IMR-90 (cell line): Measurements from ENCODE around the gene RAP1GAP2. TPM values are rescaled to one million over a fixed set of nuclear protein-coding genes. Genes with fewer than 3 reads are reported as not detected.

ENCODE experiments used
- ATAC-seq: fragments of 200-7000 bp; cut with Tn5 transposase; 2 replicates; pipeline ENCODE4 v1.9.1; 2020; ENCODE audit warnings: low read depth, mild to moderate bottlenecking, moderate library complexity
- BruUV-seq: library from RNA; stranded (reverse); fragments of 400-500 nt; replicated peaks from 2 replicates; lab custom pipeline; 2021; lab: Mats Ljungman, UMichigan
- CTCF ChIA-PET: fragments of 300-600 bp; formaldehyde crosslinking; extraction: SDS; loops from one replicate; lab custom pipeline; 2021; ENCODE audit warnings: antibody characterized with exemption; lab: Yijun Ruan, JAX
- POLR2A ChIA-PET: fragments of 300-600 bp; sonication (Branson Sonifier 250); formaldehyde crosslinking; loops from one replicate; lab custom pipeline; 2022; ENCODE audit warnings: antibody characterized with exemption; ENCODE audit not compliant: unreplicated experiment; lab: Charles Lee
- DNase-seq: peaks from one replicate; pipeline ENCODE4 v3.0.0; 2013
- H2AFZ ChIP-seq: replicated peaks from 2 replicates; pipeline ENCODE3; 2013; ENCODE audit warnings: low read length, mild to moderate bottlenecking; ENCODE audit not compliant: poor library complexity
- H2AK5ac ChIP-seq: 2 replicates; pipeline ENCODE4 v1.6.1; 2013; ENCODE audit warnings: low read depth, low read length, inconsistent platforms
- H2AK9ac ChIP-seq: replicated peaks from 2 replicates; pipeline ENCODE3; 2013; ENCODE audit warnings: mild to moderate bottlenecking, low read depth, low read length, moderate library complexity; ENCODE audit not compliant: poor library complexity
- H2BK120ac ChIP-seq: 2 replicates; pipeline ENCODE4 v1.6.1; 2013; ENCODE audit warnings: low read depth, low read length, inconsistent platforms
- H2BK15ac ChIP-seq: 3 replicates; pipeline ENCODE4 v1.6.1; 2013; ENCODE audit warnings: low read depth, low read length, inconsistent platforms
- H2BK20ac ChIP-seq: 2 replicates; pipeline ENCODE4 v1.6.1; 2013; ENCODE audit warnings: low read depth, mild to moderate bottlenecking, inconsistent platforms, low read length, moderate library complexity
- H2BK5ac ChIP-seq: 2 replicates; pipeline ENCODE4 v1.6.1; 2013; ENCODE audit warnings: mild to moderate bottlenecking, low read depth, low read length, inconsistent platforms; ENCODE audit not compliant: poor library complexity, severe bottlenecking
- H3K14ac ChIP-seq: replicated peaks from 2 replicates; pipeline ENCODE4 v1.6.1; 2013; ENCODE audit warnings: low read depth, low read length, inconsistent platforms
- H3K18ac ChIP-seq: 2 replicates; pipeline ENCODE4 v1.6.1; 2013; ENCODE audit warnings: low read depth, low read length, control low read depth
- H3K23ac ChIP-seq: 2 replicates; pipeline ENCODE4 v1.6.1; 2013; ENCODE audit warnings: low read depth, low read length, inconsistent platforms
- H3K27ac ChIP-seq: 2 replicates; pipeline ENCODE4 v1.5.1; 2013; ENCODE audit warnings: mild to moderate bottlenecking, control low read depth, low read length; ENCODE audit not compliant: insufficient read depth
- H3K27me3 ChIP-seq: 2 replicates; pipeline ENCODE4 v1.6.1; 2013; ENCODE audit warnings: low read length; ENCODE audit not compliant: control insufficient read depth, insufficient read depth
- H3K36me3 ChIP-seq: 2 replicates; pipeline ENCODE4 v1.6.1; 2013; ENCODE audit warnings: low read length, mixed read lengths; ENCODE audit not compliant: control insufficient read depth, insufficient read depth
- H3K4ac ChIP-seq: 2 replicates; pipeline ENCODE4 v1.6.1; 2013; ENCODE audit warnings: low read depth, low read length, inconsistent platforms
- H3K4me1 ChIP-seq: 2 replicates; pipeline ENCODE4 v1.6.1; 2013; ENCODE audit warnings: low read length, mixed read lengths; ENCODE audit not compliant: control insufficient read depth, insufficient read depth
- H3K4me2 ChIP-seq: 2 replicates; pipeline ENCODE4 v1.6.1; 2013; ENCODE audit warnings: low read depth, mild to moderate bottlenecking, control low read depth, low read length, moderate library complexity
- H3K4me3 ChIP-seq: 2 replicates; pipeline ENCODE4 v1.5.1; 2013; ENCODE audit warnings: low read depth, mild to moderate bottlenecking, control low read depth, low read length, moderate library complexity; ENCODE audit not compliant: insufficient read depth
- H3K56ac ChIP-seq: 2 replicates; pipeline ENCODE4 v1.6.1; 2013; ENCODE audit warnings: low read length, inconsistent platforms; ENCODE audit not compliant: insufficient read depth; ENCODE audit errors: extremely low read depth
- H3K79me1 ChIP-seq, 2 experiments: 2 replicates each; pipeline ENCODE4 v1.6.1; 2013; ENCODE audit warnings: low read length in 2 of 2, inconsistent platforms in 1 of 2, low read depth in 1 of 2
- H3K9ac ChIP-seq: 2 replicates; pipeline ENCODE4 v1.6.1; 2013; ENCODE audit warnings: low read depth, low read length, control low read depth
- H3K9me1 ChIP-seq: 2 replicates; pipeline ENCODE4 v1.6.1; 2013; ENCODE audit warnings: low read length, inconsistent platforms; ENCODE audit not compliant: insufficient read depth
- H3K9me3 ChIP-seq: 2 replicates; pipeline ENCODE4 v1.6.1; 2013; ENCODE audit warnings: low read length; ENCODE audit not compliant: control insufficient read depth, insufficient read depth
- H4K20me1 ChIP-seq: 2 replicates; pipeline ENCODE4 v1.6.1; 2013; ENCODE audit warnings: low read length, inconsistent platforms; ENCODE audit not compliant: insufficient read depth
- H4K5ac ChIP-seq: 2 replicates; pipeline ENCODE4 v1.6.1; 2013; ENCODE audit warnings: mild to moderate bottlenecking, low read depth, low read length, control low read depth
- H4K8ac ChIP-seq, 2 experiments: 2 replicates each; pipeline ENCODE4 v1.6.1; 2013; ENCODE audit warnings: low read depth in 2 of 2, low read length in 2 of 2, control low read depth in 1 of 2, inconsistent platforms in 1 of 2
- H4K91ac ChIP-seq: 2 replicates; pipeline ENCODE4 v1.6.1; 2013; ENCODE audit warnings: low read depth, low read length, inconsistent platforms; ENCODE audit not compliant: insufficient read depth
- BHLHE40 ChIP-seq: fragments of 150-350 bp; IDR thresholded peaks from 2 replicates; pipeline ENCODE4 v1.6.1; 2016; ENCODE audit warnings: mild to moderate bottlenecking, low read depth, low read length
- CEBPB ChIP-seq: IDR thresholded peaks from 2 replicates; pipeline ENCODE4 v1.6.1; 2012; ENCODE audit warnings: low read depth, low read length, improper control_type of control experiment
- CHD1 ChIP-seq: IDR thresholded peaks from 2 replicates; pipeline ENCODE4 v1.6.1; 2012; ENCODE audit warnings: low read depth, low read length, improper control_type of control experiment
- FOS ChIP-seq: fragments of 150-350 bp; IDR thresholded peaks from 2 replicates; pipeline ENCODE4 v1.6.1; 2016; ENCODE audit warnings: low read depth, low read length
- MAFK ChIP-seq: IDR thresholded peaks from 2 replicates; pipeline ENCODE4 v1.6.1; 2012; ENCODE audit warnings: low read depth, low read length, improper control_type of control experiment
- MAZ ChIP-seq: IDR thresholded peaks from 2 replicates; pipeline ENCODE4 v1.6.1; 2012; ENCODE audit warnings: low read depth, mild to moderate bottlenecking, low read length, improper control_type of control experiment, moderate library complexity, borderline replicate concordance
- MXI1 ChIP-seq: IDR thresholded peaks from 2 replicates; pipeline ENCODE4 v1.6.1; 2012; ENCODE audit warnings: low read depth, mild to moderate bottlenecking, low read length, moderate library complexity, borderline replicate concordance
- NFE2L2 ChIP-seq: fragments of 150-350 bp; IDR thresholded peaks from 2 replicates; pipeline ENCODE4 v1.6.1; 2016; ENCODE audit warnings: low read depth, mild to moderate bottlenecking, low read length
- POLR2A ChIP-seq: IDR thresholded peaks from 2 replicates; pipeline ENCODE4 v1.6.1; 2012; ENCODE audit warnings: mild to moderate bottlenecking, low read depth, low read length
- RAD21 ChIP-seq: IDR thresholded peaks from 2 replicates; pipeline ENCODE4 v1.6.1; 2012; ENCODE audit warnings: low read length, improper control_type of control experiment
- RCOR1 ChIP-seq: IDR thresholded peaks from 2 replicates; pipeline ENCODE4 v1.6.1; 2012; ENCODE audit warnings: mild to moderate bottlenecking, low read length, improper control_type of control experiment; ENCODE audit not compliant: insufficient replicate concordance
- RFX5 ChIP-seq: IDR thresholded peaks from 2 replicates; pipeline ENCODE4 v1.8.0; 2012; ENCODE audit warnings: low read depth, mild to moderate bottlenecking, low read length, moderate library complexity
- SMC3 ChIP-seq: fragments of 150-350 bp; IDR thresholded peaks from 2 replicates; pipeline ENCODE4 v1.6.1; 2016; ENCODE audit warnings: low read depth, mild to moderate bottlenecking, antibody characterized with exemption, low read length, moderate library complexity
- WGBS, 2 experiments: methylation state at CpG; one replicate each; pipeline versions ENCODE4 v1.1.5 to v1.1.7; 2013; ENCODE audit warnings: missing lambda C conversion rate in 2 of 2; ENCODE audit not compliant: insufficient read length in 1 of 2; ENCODE audit errors: extremely low coverage in 2 of 2; 5-methylcytosine and 5-hydroxymethylcytosine counted together
- dilution Hi-C: fragments of 300-500 bp; cut with HindIII; formaldehyde crosslinking; loops from one replicate; pipeline ENCODE4 v1.14.3; 2018; ENCODE audit warnings: low sequenced_read_pairs; ENCODE audit not compliant: unreplicated experiment
- in situ Hi-C: fragments of 300-500 bp; cut with MboI; formaldehyde crosslinking; loops from 3 replicates; pipeline ENCODE4 v1.14.3; 2019; ENCODE audit warnings: low sequenced_read_pairs, inconsistent platforms, mixed read lengths
- intact Hi-C: fragments of 100-400 bp; cut with micrococcal nuclease; formaldehyde crosslinking; loops from 2 replicates; pipeline ENCODE4 v1.10.0; 2022
- polyA plus RNA-seq, 3 experiments: library from polyadenylated mRNA; depleted of rRNA; stranded (reverse); fragments of >200 nt; gene quantifications; 2 replicates each; pipeline ENCODE4 v1.2.3, GENCODE V29; 2012; ENCODE audit warnings: low replicate concordance in 1 of 3
- total RNA-seq: library from RNA; depleted of rRNA; stranded (reverse); fragments of >200 nt; gene quantifications from 2 replicates; pipeline ENCODE4 v1.2.3, GENCODE V29; 2012
- TF ChIP-seq, protein P1 (sequence below): fragments of 150-350 bp; IDR thresholded peaks from 2 replicates; pipeline ENCODE4 v1.6.1; 2017; ENCODE audit warnings: mild to moderate bottlenecking, antibody characterized with exemption, low read length, low read depth
- TF ChIP-seq, protein P2 (sequence below): conservative IDR thresholded peaks from 2 replicates; pipeline ENCODE4 v1.5.1; 2012; ENCODE audit warnings: mild to moderate bottlenecking, low read depth, low read length, improper control_type of control experiment
- TF ChIP-seq, protein P3 (sequence below): fragments of 150-350 bp; IDR thresholded peaks from 2 replicates; pipeline ENCODE4 v1.6.1; 2016; ENCODE audit warnings: low read depth, mild to moderate bottlenecking, low read length, moderate library complexity, borderline replicate concordance

RAP1GAP2 gene
- total and polyA plus RNA-seq, 2 of the 4 experiments (the other 2 are of a cell fraction): 5.7 to 7.5 TPM

DNA sequence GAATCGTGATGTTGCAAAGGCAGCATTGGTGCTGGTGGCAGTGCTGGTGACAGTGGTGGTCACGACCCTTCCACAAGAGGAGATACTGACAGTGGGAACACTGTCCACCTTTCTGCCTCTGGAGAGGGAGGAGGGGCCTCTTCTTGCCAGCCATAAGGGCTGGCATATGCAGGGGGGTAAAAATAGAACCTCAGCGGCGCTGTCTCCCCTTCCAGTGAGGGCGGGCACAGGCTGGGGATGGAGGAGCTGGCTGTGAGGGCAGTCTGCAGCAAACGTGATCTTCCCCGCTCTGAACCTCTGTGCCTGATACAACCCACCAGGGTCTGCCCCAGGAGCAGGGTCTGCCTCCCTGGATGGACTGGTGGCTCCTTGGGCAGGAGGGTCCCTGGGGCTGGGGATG, 3.4 kb downstream of the RAP1GAP2 start:
- Histone ChIP-seq H3K36me3 (no peaks in the 10 kb centered on the region), H3K18ac (no peak overlapping the region), H2AK9ac (peak overlapping the region; percentile 42), H4K5ac (no peak overlapping the region), H2BK5ac (no peak overlapping the region), H4K20me1 (no peaks in the 10 kb centered on the region; the same call in 1 of the 2 replicates), H3K79me1 (no peaks in the 10 kb centered on the region), H2AFZ (peak overlapping the region; percentile 32), H3K4me3 (no peak overlapping the region), H2BK15ac (no peak overlapping the region), H3K9me3 (0 out of 2 replicates have a peak, but pooled peaks cover 2% of the 10 kb centered on the region), H4K8ac (no peak overlapping the region), H2BK120ac (no peak overlapping the region), H3K23ac (no peak overlapping the region), H3K56ac (no peak overlapping the region), H4K91ac (no peak overlapping the region), H3K4me2 (no peak overlapping the region), H3K9me1 (no peaks in the 10 kb centered on the region), H3K27ac (no peak overlapping the region), H3K4ac (no peak overlapping the region), H2AK5ac (no peak overlapping the region), H3K4me1 (no peaks in the 10 kb centered on the region), H3K9ac (no peak overlapping the region), H3K14ac (no peak overlapping the region), H3K27me3 (peaks cover 13% of the 10 kb centered on the region; the same call in 1 of the 2 replicates), H2BK20ac (no peak overlapping the region)
- TF ChIP-seq, protein P1, sequence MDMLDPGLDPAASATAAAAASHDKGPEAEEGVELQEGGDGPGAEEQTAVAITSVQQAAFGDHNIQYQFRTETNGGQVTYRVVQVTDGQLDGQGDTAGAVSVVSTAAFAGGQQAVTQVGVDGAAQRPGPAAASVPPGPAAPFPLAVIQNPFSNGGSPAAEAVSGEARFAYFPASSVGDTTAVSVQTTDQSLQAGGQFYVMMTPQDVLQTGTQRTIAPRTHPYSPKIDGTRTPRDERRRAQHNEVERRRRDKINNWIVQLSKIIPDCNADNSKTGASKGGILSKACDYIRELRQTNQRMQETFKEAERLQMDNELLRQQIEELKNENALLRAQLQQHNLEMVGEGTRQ: no peak
- no peak for TF ChIP-seq CEBPB
- TF ChIP-seq, protein P2, sequence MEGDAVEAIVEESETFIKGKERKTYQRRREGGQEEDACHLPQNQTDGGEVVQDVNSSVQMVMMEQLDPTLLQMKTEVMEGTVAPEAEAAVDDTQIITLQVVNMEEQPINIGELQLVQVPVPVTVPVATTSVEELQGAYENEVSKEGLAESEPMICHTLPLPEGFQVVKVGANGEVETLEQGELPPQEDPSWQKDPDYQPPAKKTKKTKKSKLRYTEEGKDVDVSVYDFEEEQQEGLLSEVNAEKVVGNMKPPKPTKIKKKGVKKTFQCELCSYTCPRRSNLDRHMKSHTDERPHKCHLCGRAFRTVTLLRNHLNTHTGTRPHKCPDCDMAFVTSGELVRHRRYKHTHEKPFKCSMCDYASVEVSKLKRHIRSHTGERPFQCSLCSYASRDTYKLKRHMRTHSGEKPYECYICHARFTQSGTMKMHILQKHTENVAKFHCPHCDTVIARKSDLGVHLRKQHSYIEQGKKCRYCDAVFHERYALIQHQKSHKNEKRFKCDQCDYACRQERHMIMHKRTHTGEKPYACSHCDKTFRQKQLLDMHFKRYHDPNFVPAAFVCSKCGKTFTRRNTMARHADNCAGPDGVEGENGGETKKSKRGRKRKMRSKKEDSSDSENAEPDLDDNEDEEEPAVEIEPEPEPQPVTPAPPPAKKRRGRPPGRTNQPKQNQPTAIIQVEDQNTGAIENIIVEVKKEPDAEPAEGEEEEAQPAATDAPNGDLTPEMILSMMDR: no peak
- TF ChIP-seq MXI1: no peak
- no peak for TF ChIP-seq SMC3
- TF ChIP-seq RCOR1: no peak
- TF ChIP-seq RAD21: no peak
- TF ChIP-seq RFX5: no peak
- TF ChIP-seq CHD1: no peak
- TF ChIP-seq BHLHE40: no peak
- no peak for TF ChIP-seq NFE2L2
- TF ChIP-seq POLR2A: no peak
- no peak for TF ChIP-seq MAFK
- no peak for TF ChIP-seq FOS
- TF ChIP-seq MAZ: no peak
- TF ChIP-seq, protein P3, sequence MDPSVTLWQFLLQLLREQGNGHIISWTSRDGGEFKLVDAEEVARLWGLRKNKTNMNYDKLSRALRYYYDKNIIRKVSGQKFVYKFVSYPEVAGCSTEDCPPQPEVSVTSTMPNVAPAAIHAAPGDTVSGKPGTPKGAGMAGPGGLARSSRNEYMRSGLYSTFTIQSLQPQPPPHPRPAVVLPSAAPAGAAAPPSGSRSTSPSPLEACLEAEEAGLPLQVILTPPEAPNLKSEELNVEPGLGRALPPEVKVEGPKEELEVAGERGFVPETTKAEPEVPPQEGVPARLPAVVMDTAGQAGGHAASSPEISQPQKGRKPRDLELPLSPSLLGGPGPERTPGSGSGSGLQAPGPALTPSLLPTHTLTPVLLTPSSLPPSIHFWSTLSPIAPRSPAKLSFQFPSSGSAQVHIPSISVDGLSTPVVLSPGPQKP: no peak
- BruUV-seq: no TSS peak
- ChIA-PET POLR2A (no interaction called here), CTCF (no interaction called here)
- intact Hi-C loops (no loop called here), in situ Hi-C loops (no loop called here), dilution Hi-C loops (no loop called here)
- ATAC-seq (no peak), DNase-seq (no peak)
- WGBS, 2 experiments: 56% methylated on average over 3 of the region's 7 CpGs; no CpG with 5 or more reads in 1 of the 2 experiments
